RCC 7860 (cell line): ENCODE measurements around the gene RBPMS2.
"Not testable (repeated sequence)": the region's sequence is repeated elsewhere in the genome, so short reads cannot be mapped to it uniquely, and the experiment has no call there.

Experiments used
- DNase-seq: peaks from one replicate; pipeline ENCODE4 v3.0.0-alpha.2; 2015; ENCODE audit warnings: low spot score
- FAIRE-seq: peaks from 2 replicates; lab custom pipeline; 2012; peaks lifted over from hg19 to GRCh38; lab: Jason Lieb, UNC

The RBPMS2 gene

GRCh38 chr15:64775551-64776401 is at the start of gene RBPMS2:
RBPMS2 (minus strand) TSS chr15:64775589; CDS start chr15:64775319, 270 bp downstream.
- DNase-seq = no peak
- no peak for FAIRE-seq

DNA sequence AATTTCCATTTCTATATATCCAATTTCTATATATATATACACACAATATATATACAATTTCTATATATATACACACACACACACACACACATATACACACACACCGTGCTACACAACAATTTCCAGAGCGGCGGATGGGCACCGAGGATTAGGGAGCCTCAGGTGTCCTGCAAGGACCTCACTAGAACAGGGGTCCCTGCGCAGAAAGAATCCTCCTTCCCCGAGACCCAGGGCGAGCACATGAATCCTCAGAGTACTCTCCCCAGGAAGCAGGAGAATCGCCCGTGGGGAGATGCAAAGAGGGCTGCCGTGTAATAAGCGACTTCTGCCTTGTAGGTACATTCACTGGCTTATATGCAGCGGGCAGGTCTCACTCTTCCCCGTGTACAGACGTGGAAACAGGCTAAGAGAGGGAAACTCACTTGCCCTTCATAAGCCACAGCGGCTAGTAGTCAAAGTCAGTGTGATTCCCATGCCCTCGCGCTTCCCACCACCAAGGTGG is 49.6 kb upstream of the RBPMS2 start:
- no peak for FAIRE-seq
- no peak for DNase-seq

DNA sequence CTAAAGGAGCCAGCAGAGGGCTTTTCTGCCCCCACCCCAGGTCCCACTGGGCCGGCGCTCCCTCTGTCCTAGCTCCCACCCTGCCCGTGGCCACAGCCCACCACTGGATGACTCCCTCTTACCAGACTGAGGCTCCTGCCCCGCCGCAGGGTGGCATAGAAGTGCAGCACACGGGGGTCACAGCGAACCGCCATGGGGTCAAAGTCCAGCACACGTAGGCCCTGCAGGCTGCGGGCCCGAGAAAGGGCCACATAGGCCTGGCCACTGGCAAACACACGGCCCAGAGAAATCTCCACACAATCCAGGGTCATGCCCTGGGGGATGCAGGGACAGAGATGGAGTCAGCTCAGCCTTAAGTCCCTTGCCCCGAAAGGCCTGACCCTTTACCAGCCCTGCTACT is 41.1 kb upstream of the RBPMS2 start:
- FAIRE-seq (no peak), DNase-seq (no peak)

GRCh38 chr15:64814965-64815364 is 39.6 kb upstream of the RBPMS2 start:
- not testable (repeated sequence) for DNase-seq, FAIRE-seq

GRCh38 chr15:64814283-64814682 is 38.9 kb upstream of the RBPMS2 start:
- not testable (repeated sequence) for DNase-seq, FAIRE-seq

GRCh38 chr15:64813075-64813474 is 37.7 kb upstream of the RBPMS2 start:
- FAIRE-seq (no peak), DNase-seq (peak; percentile 64)

GRCh38 chr15:64810497-64811326 is 35.3 kb upstream of the RBPMS2 start:
- DNase-seq (no peak), FAIRE-seq (no peak)

DNA sequence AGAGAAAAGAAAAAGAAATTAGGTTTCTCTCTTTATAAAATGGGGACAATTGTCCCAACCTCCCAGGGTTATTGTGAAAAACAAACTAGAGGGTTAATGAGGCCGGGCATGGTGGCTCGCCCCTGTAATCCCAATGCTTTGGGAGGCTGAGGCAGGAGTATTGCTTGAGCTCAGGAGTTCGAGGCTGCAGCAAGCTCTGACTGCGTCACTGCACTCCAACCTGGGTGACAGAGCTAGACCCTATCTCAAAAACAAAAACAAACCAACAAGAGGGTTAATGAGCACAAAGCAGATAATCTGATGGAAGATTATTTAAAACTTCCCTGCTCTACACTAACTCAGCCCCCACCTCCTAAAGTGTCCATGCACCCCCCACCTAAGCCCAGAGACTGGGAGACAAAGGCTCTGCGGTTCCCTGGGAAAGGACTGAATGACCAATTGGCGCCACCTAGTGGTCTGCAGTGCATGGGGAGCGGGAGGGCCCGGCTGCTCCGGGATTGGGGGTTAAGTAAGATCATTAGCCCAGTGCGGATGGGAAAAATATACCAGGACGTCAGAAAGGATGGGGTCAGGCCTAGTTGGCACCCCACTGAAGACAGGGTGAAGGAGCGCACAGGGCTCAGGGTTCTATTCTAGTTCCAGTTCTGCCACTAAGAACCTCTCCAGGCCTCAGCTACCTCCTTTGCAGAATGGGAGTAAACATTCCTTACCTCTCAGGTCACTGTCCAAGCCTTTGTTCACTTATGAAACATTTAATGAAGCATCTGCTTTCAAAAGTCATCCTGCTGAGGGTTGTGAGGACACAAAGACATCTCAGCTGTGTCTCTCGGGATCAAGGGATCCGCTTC is 34.5 kb upstream of the RBPMS2 start:
- peak; percentile 40 for DNase-seq
- no peak for FAIRE-seq

DNA sequence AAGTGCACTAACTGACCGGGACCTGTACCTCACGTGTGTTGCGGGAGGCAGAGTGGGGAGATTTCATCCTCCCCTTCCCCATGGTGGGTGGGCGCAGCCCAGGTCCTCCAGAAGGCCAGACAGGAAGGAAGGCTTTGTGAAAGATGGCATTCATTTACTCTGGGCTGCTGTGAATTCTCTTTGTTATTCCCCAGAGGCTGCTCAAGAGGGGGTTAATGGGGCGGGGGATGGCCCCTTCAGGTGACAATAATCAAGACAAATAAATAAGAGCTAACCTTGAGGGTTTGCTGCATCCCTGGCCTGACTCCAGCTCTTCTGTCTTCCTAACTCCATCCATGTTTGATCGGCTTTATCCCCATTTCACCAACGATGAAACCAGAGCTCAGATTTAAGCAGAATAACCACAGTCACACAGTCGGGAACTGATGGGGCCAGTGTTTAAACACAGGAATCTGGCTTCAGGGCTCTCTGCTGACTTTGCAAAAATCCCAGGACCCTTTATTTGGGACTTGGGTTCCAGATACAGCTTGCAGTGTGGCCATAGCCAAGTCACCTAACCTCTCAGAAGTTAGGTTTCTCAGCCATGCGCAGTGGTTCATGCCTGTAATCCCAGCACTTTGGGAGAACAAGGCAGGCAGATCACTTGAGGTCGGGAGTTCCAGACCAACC is 33.5 kb upstream of the RBPMS2 start:
- DNase-seq (no peak), FAIRE-seq (no peak)

DNA sequence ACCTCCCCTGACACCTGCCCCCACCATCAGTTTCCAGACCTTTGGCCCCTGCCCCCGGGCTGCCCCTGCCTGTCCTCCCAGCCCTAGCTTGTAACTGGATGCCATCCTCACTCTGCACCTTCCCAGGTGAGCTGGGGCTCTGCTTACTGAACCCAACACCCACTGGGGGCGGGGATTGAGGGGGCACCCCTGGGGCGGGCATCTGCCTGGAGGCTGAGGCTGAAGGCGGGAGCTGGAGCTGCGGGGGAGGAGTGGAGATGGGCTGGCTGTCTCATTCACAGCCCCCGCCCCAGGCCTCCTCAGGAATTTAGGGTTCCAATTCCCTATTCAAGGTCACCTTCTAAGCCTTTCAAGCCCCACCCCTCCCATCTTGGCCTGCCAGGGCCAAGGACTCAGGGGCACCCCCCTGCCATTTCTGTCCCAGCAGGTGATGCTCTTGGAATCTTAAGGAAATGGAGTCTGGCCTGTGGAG is 32.4 kb upstream of the RBPMS2 start:
- DNase-seq (no peak), FAIRE-seq (no peak)

GRCh38 chr15:64807051-64807749 is 31.8 kb upstream of the RBPMS2 start:
- no peak for FAIRE-seq

DNA sequence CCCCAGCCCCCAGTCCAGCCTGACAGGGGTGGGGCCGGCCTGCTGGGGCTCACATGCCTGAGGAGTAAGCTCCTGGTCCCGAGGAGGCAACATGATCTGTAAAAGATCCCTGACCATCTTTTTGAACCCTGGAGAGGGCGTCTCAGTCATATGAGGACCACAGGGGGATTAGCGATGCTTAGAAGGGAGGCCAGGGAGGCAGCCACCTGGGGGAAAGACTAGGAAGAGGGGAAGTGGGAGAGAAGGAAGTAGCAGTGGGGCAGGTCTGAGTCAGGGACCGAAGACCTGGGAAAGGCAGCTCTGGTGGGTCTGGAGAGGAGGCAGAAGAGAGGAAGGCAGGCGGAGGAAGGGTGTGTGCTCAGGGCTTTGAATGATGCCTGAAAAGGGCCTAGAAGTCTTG is 31.1 kb upstream of the RBPMS2 start:
- FAIRE-seq = no peak
- no peak for DNase-seq

More at GRCh38 chr15:64807051-64807749, 31.8 kb upstream of the RBPMS2 start:
- no peak for DNase-seq

DNA sequence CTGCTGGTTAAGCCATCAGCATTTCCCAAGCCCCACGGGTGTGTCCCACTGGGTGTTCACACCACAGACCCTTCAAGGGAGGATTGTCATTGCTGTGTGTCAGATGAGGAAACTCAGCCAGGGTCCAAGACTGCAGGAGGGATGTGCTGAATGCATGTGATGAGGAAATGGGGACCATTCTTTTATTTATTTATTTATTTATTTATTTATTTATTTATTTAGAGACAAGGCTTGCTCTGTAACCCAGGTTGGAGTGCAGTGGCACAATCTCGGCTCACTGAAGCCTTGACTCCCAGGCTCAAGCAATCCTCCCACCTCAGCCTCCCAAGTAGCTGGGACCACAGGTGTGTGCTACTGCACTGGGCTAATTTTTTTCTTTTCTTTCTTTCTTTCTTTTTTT is 29.2 kb upstream of the RBPMS2 start:
- DNase-seq = no peak
- no peak for FAIRE-seq

- DNase-seq (no peak), FAIRE-seq (no peak)
These were observed 28.1 kb upstream of the RBPMS2 start for GRCh38 chr15:64803526-64803925.

GRCh38 chr15:64800476-64800875 is 25.1 kb upstream of the RBPMS2 start:
- DNase-seq = no peak
- FAIRE-seq = no peak

DNA sequence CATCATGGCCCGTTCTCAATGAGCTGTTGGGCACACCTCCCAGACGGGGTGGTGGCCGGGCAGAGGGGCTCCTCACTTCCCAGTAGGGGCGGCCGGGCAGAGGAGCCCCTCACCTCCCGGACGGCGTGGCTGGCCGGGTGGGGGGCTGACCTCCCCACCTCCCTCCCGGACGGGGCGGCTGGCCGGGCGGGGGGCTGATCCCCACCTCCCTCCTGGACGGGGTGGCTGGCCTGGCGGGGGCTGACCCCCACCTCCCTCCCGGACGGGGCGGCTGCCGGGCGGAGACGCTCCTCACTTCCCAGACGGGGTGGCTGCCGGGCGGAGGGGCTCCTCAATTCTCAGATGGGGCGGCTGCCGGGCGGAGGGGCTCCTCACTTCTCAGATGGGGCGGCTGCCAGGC is 23.5 kb upstream of the RBPMS2 start:
- not testable (repeated sequence) for DNase-seq, FAIRE-seq

GRCh38 chr15:64795921-64796320 is 20.5 kb upstream of the RBPMS2 start:
- FAIRE-seq, DNase-seq: not testable (repeated sequence)

GRCh38 chr15:64795299-64795698 is 19.9 kb upstream of the RBPMS2 start:
- not testable (repeated sequence) for DNase-seq, FAIRE-seq

DNA sequence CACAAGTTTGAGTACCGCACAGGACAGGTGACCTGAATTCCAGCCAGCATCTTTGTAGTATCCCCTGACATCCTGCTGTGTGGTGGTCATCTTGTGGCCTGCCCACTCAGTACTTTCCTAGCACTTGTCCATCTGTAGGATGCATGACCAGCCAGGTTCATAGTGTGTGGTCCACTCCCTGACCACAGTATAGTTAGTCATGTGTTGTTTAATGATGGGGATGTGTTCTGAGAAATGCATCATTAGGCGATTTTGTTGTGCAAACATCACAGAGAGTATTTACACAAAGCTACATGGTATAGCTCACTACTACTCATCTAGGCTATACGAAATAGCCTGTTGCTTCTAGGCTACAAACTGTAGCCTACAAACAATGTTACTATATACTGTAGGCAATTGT is 16.9 kb upstream of the RBPMS2 start:
- FAIRE-seq (no peak), DNase-seq (no peak)
